ENCODE data around the gene SLC48A1.

DNA sequence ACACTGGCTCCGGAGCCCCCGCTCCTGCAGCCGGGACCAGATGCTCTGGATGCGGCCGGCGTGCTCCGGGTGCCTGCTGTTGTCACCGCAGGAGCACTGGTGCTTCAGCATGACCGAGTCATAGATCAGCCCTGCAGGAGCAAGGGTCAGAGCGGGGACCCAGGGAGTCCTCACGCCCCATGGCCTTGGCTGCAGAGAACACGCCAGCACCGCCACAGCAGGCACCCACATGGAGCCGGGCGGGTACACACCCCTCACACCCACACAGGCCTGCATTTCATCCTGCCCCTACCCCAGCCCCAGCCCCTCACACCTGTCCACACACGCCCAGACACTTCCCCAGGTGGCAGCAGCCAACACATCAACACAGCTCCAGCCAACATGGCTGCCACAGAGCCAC is 18.8 kb downstream of the SLC48A1 start:
- TF ChIP-seq, protein P1, sequence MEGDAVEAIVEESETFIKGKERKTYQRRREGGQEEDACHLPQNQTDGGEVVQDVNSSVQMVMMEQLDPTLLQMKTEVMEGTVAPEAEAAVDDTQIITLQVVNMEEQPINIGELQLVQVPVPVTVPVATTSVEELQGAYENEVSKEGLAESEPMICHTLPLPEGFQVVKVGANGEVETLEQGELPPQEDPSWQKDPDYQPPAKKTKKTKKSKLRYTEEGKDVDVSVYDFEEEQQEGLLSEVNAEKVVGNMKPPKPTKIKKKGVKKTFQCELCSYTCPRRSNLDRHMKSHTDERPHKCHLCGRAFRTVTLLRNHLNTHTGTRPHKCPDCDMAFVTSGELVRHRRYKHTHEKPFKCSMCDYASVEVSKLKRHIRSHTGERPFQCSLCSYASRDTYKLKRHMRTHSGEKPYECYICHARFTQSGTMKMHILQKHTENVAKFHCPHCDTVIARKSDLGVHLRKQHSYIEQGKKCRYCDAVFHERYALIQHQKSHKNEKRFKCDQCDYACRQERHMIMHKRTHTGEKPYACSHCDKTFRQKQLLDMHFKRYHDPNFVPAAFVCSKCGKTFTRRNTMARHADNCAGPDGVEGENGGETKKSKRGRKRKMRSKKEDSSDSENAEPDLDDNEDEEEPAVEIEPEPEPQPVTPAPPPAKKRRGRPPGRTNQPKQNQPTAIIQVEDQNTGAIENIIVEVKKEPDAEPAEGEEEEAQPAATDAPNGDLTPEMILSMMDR (IDR thresholded peaks at IDR 0.05), result no peak
- no peak for TF ChIP-seq POLR2A (IDR thresholded peaks at IDR 0.05)
